Measurements from ENCODE around the gene P2RY8. TPM values are rescaled to one million over a fixed set of nuclear protein-coding genes. Genes with fewer than 3 reads are reported as not detected.
"Not testable (repeated sequence)": the region's sequence is repeated elsewhere in the genome, so short reads cannot be mapped to it uniquely, and the experiment has no call there.

P2RY8 gene
- total RNA-seq, 1 donor from 2014 or later, result 3.0 TPM

DNA sequence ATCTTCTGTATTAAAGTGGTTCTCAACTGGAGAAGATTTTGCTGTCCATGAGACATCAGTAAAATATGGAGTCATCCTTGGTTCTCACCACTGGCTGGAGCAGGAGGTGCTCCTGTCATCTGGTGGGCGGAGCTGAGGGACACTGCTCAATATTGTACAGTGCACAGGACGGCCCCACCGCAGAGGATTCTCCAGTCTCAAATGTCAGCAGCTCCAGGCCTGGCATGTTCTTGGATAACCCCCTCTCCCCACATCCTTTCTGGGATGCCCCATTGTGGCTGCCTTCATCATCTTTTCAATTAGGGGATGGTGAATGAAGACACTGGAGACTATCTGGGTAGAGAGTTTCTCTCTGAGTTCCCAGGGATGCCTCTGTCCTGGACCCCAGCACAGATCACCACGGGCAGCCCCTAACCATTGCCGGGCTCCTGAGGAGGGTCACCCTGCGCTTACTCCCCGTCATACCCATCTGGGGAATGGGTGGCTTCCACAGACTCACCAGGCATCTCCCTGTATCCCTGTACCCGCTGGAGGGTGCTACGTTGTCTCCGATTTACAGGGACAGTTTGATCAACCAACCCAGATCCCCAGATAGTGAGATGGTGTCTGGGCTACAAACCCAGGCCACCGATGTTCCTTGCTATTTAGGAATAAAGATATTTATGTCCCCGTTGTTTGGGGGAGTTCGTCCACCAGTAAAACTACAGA, 21.9 kb upstream of the P2RY8 start:
- Histone ChIP-seq H3K36me3 (no peaks in the 10 kb centered on the region), H3K4me1 (no peaks in the 10 kb centered on the region), H3K27me3 (ENCODE audit: low read depth) (no peaks in the 10 kb centered on the region), H3K4me3 (no peak overlapping the region), H3K9me3 (no peaks in the 10 kb centered on the region), H3K27ac (no peak overlapping the region)
- intact Hi-C loops (cut with DNase I), result no loop called here
- ATAC-seq (no peak), DNase-seq (no peak)
- TF ChIP-seq, protein P1, sequence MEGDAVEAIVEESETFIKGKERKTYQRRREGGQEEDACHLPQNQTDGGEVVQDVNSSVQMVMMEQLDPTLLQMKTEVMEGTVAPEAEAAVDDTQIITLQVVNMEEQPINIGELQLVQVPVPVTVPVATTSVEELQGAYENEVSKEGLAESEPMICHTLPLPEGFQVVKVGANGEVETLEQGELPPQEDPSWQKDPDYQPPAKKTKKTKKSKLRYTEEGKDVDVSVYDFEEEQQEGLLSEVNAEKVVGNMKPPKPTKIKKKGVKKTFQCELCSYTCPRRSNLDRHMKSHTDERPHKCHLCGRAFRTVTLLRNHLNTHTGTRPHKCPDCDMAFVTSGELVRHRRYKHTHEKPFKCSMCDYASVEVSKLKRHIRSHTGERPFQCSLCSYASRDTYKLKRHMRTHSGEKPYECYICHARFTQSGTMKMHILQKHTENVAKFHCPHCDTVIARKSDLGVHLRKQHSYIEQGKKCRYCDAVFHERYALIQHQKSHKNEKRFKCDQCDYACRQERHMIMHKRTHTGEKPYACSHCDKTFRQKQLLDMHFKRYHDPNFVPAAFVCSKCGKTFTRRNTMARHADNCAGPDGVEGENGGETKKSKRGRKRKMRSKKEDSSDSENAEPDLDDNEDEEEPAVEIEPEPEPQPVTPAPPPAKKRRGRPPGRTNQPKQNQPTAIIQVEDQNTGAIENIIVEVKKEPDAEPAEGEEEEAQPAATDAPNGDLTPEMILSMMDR (IDR thresholded peaks at IDR 0.05), result no peak

DNA sequence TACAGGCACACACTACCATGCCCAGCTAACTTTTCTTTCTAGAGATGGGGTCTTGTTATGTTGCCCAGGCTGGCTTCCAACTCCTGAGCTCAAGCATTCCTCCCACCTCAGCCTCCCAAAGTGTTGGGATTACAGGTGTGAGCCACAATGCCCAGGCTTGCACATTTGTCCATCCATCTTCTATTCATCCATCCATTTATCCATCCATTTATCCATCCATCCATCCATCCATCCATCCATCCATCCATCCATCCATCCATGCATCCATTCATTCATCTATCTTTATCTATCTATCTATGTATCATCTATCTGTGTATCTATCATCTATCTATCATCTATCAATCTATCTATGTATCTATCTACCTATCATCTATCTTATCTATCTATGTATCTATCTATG, 20.5 kb upstream of the P2RY8 start:
- H3K4me1 ChIP-seq; ATAC-seq; H3K4me3 ChIP-seq; DNase-seq; H3K36me3 ChIP-seq; H3K9me3 ChIP-seq; H3K27me3 ChIP-seq (ENCODE audit: low read depth); H3K27ac ChIP-seq; intact Hi-C loops (cut with DNase I): not testable (repeated sequence)

GRCh38 chrX:1555370-1555769, 18.4 kb upstream of the P2RY8 start:
- Histone ChIP-seq H3K9me3 (no peaks in the 10 kb centered on the region), H3K27ac (no peak overlapping the region), H3K36me3 (no peaks in the 10 kb centered on the region), H3K4me1 (no peaks in the 10 kb centered on the region), H3K4me3 (no peak overlapping the region), H3K27me3 (ENCODE audit: low read depth) (no peaks in the 10 kb centered on the region)
- ATAC-seq (no peak), DNase-seq (no peak)
- intact Hi-C loops (cut with DNase I), result no loop called here
- TF ChIP-seq, protein P1 (IDR thresholded peaks at IDR 0.05), result no peak

GRCh38 chrX:1554469-1555210, 17.7 kb upstream of the P2RY8 start:
- TF ChIP-seq, protein P1 (IDR thresholded peaks at IDR 0.05), result no peak
- Histone ChIP-seq H3K9me3 (no peaks in the 10 kb centered on the region), H3K36me3 (no peaks in the 10 kb centered on the region), H3K4me1 (no peaks in the 10 kb centered on the region), H3K27ac (peak overlapping the region; percentile 33), H3K27me3 (ENCODE audit: low read depth) (no peaks in the 10 kb centered on the region), H3K4me3 (no peak overlapping the region)
- DNase-seq (no peak), ATAC-seq (peak; percentile 50 to 51)
- intact Hi-C loops (cut with DNase I), result no loop called here

- Histone ChIP-seq H3K27ac (no peak overlapping the region), H3K4me1 (no peaks in the 10 kb centered on the region), H3K4me3 (no peak overlapping the region), H3K36me3 (no peaks in the 10 kb centered on the region), H3K27me3 (ENCODE audit: low read depth) (no peaks in the 10 kb centered on the region), H3K9me3 (no peaks in the 10 kb centered on the region)
- DNase-seq, result no peak
- intact Hi-C loops (cut with DNase I), result no loop called here
- TF ChIP-seq, protein P1 (IDR thresholded peaks at IDR 0.05), result no peak
- no peak for ATAC-seq
Measured at GRCh38 chrX:1551959-1552546, 15.1 kb upstream of the P2RY8 start.

Data from lower lobe of right lung (tissue), 2 donors.